Measurements from ENCODE around the gene KRT1.

The KRT1 gene

DNA sequence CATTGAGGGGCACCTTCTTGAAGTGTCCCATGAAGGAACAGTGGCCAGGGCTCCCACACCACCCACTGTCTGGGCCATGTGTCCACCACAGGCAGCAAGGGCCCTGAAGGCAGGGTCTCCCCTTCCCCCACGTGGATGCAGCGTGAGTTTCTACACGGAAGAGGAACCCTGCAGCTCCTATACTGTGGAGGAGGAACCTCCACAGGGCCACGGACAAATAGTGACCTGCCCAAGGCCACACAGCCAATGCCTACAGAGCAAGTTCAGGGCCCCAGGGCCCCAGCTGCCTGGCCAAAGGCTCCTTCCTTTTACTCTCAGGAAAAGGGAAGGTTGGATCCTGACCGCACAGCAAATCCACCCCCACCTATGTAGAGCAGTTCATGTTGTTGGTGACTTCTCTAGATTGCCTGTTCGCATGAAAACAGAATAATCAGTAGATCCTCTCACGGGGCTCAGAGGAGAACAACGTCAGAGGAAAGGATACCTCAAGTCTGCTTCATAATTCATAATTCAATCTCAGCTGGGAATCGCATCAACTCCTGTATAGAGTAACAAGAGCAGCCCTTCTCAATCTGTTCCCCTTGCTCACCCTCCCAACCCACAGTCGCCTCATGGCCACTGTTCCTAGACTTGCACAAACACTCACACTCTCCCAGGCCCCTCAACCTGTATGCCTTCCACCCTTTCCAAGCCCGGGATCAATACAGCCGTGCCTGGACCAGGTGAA, 50.8 kb downstream of the KRT1 start:
- no peak overlapping the region for H3K4me3 ChIP-seq (ENCODE audit: low read depth in 1 of 2, low read length in 1 of 2)

DNA sequence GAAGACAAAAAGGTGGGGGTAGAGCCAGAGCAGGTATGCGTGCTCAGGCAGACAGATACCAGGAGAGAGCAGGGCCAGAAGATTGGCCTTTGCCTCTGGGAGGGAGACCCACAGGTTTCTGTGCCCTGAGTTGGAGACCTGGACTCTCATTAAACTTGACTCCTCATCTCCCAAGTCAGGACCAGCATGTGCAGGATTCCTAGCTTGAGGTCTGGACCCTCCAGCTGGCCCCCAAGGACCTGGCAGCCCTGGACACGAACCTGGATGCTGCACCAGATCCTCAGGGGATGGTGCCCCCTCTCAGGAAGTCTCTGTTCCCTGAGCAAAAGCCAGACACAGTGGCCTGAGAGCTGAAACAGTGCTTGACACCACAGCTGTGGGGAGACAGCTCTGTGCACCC, 51.4 kb downstream of the KRT1 start:
- H3K27me3 ChIP-seq = no peaks in the 10 kb centered on the region

More for the DNA sequence above, 50.8 kb downstream of the KRT1 start:
- Histone ChIP-seq H3K4me1 (ENCODE audit: control insufficient read depth in 1 of 2, insufficient read depth in 1 of 2, low read depth in 1 of 2, low read length in 1 of 2) (no peaks in the 10 kb centered on the region), H3K27ac (no peak overlapping the region), H3K36me3 (no peaks in the 10 kb centered on the region), H3K9me3 (no peaks in the 10 kb centered on the region), H3K27me3 (no peaks in the 10 kb centered on the region)
- TF ChIP-seq, protein P1, sequence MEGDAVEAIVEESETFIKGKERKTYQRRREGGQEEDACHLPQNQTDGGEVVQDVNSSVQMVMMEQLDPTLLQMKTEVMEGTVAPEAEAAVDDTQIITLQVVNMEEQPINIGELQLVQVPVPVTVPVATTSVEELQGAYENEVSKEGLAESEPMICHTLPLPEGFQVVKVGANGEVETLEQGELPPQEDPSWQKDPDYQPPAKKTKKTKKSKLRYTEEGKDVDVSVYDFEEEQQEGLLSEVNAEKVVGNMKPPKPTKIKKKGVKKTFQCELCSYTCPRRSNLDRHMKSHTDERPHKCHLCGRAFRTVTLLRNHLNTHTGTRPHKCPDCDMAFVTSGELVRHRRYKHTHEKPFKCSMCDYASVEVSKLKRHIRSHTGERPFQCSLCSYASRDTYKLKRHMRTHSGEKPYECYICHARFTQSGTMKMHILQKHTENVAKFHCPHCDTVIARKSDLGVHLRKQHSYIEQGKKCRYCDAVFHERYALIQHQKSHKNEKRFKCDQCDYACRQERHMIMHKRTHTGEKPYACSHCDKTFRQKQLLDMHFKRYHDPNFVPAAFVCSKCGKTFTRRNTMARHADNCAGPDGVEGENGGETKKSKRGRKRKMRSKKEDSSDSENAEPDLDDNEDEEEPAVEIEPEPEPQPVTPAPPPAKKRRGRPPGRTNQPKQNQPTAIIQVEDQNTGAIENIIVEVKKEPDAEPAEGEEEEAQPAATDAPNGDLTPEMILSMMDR (IDR thresholded peaks at IDR 0.05) = no peak

DNA sequence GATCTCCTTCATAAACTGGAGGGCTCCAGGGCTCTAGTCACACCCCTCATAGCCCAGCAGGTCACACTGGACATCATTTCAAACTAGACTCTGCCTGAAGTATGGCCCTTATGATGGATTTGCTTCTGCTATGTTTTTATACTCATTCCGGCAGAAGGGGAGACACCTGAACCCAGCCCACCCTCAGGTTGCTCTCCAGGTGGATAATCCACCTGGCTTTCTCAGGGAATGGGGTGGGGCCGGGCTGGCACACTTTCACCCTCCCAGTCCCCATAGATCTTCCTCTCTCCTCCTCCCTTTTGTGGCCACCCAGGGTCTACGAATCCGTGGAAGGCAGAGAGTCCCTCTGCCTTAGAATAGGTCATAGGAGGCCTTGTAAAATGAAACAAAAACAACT, 52.1 kb downstream of the KRT1 start:
- no peaks in the 10 kb centered on the region for H3K27me3 ChIP-seq
- no peaks in the 10 kb centered on the region for H3K4me1 ChIP-seq (ENCODE audit: control insufficient read depth in 1 of 2, insufficient read depth in 1 of 2, low read depth in 1 of 2, low read length in 1 of 2)
- no peaks in the 10 kb centered on the region for H3K36me3 ChIP-seq
- no peaks in the 10 kb centered on the region for H3K9me3 ChIP-seq
- H3K27ac ChIP-seq = no peak overlapping the region
- TF ChIP-seq, protein P1 (IDR thresholded peaks at IDR 0.05) = no peak
- H3K4me3 ChIP-seq (ENCODE audit: low read depth in 1 of 2, low read length in 1 of 2) = no peak overlapping the region

More for the DNA sequence above, 51.4 kb downstream of the KRT1 start:
- H3K27ac ChIP-seq = no peak overlapping the region
- H3K4me1 ChIP-seq (ENCODE audit: control insufficient read depth in 1 of 2, insufficient read depth in 1 of 2, low read depth in 1 of 2, low read length in 1 of 2) = no peaks in the 10 kb centered on the region
- TF ChIP-seq, protein P1 (IDR thresholded peaks at IDR 0.05) = no peak
- no peaks in the 10 kb centered on the region for H3K9me3 ChIP-seq
- H3K36me3 ChIP-seq = no peaks in the 10 kb centered on the region
- H3K4me3 ChIP-seq (ENCODE audit: low read depth in 1 of 2, low read length in 1 of 2) = no peak overlapping the region

DNA sequence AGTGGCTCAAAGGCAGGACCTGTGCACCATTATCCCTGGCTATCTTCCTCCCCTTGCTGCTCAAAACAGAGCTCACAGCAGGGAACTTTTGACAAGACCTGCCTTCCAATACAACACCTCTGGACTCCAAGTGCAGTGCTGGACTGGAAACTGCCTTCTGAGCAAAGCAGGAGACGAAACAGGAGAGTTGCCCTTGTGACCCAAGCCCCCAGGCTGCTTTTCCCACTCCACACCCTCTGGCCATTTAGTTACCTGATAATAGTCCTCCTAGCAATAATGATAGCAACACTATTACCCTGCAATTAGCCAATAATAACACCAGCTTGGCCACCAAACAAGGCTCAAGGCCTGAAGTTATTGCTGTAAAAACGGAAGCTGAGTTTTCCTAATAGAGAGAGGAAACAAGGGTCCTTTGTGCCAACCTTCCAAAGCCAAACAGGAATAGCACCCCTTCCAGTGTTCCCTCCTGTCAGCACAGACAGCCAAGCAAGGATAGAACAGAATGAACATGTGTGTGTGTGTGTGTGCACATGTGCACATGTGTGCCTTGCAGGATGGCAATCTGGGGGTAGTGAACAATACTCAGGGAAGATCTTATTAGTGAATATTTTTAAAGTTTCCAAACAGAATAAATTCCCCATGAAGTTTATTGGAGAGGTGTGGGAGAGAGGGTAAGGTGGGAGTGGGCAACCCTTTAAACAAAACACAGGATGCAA, 52.7 kb downstream of the KRT1 start:
- Histone ChIP-seq H3K4me1 (ENCODE audit: control insufficient read depth in 1 of 2, insufficient read depth in 1 of 2, low read depth in 1 of 2, low read length in 1 of 2) (no peaks in the 10 kb centered on the region), H3K27me3 (no peaks in the 10 kb centered on the region), H3K4me3 (ENCODE audit: low read depth in 1 of 2, low read length in 1 of 2) (no peak overlapping the region), H3K36me3 (no peaks in the 10 kb centered on the region), H3K9me3 (no peaks in the 10 kb centered on the region), H3K27ac (no peak overlapping the region)
- TF ChIP-seq, protein P1 (IDR thresholded peaks at IDR 0.05) = no peak
